Colon (tissue), 2 donors: ENCODE measurements around the gene FHIT.

Experiments
- FAIRE-seq: peaks from 2 replicates; lab custom pipeline; 2012; peaks lifted over from hg19 to GRCh38; lab: Jason Lieb, UNC
- donor health status: control.
- donor health status: control.

FHIT gene

GRCh38 chr3:60835796-60836195 lies 415.5 kb downstream of the FHIT start:
- no peak for FAIRE-seq

- no peak for FAIRE-seq
Observed at GRCh38 chr3:60829058-60829457, 422.2 kb downstream of the FHIT start.

GRCh38 chr3:60827666-60828065 lies 423.6 kb downstream of the FHIT start:
- FAIRE-seq: no peak

GRCh38 chr3:60826511-60826910 lies 424.7 kb downstream of the FHIT start:
- FAIRE-seq: no peak

- FAIRE-seq: no peak
Observed at GRCh38 chr3:60812502-60812901, 438.8 kb downstream of the FHIT start.

- FAIRE-seq: no peak
Observed at GRCh38 chr3:60810881-60811280, 440.4 kb downstream of the FHIT start.

GRCh38 chr3:60809857-60810610 lies 441.2 kb downstream of the FHIT start:
- FAIRE-seq: no peak

GRCh38 chr3:60803216-60804173 lies 447.8 kb downstream of the FHIT start:
- no peak for FAIRE-seq

- no peak for FAIRE-seq
Observed at GRCh38 chr3:60801307-60801706, 449.9 kb downstream of the FHIT start.

- FAIRE-seq: no peak
Observed at GRCh38 chr3:60798456-60798855, 452.8 kb downstream of the FHIT start.

GRCh38 chr3:60792249-60792852 lies 458.9 kb downstream of the FHIT start:
- FAIRE-seq: no peak

GRCh38 chr3:60788185-60788584 lies 463.1 kb downstream of the FHIT start:
- no peak for FAIRE-seq

GRCh38 chr3:60781935-60782334 lies 469.3 kb downstream of the FHIT start:
- FAIRE-seq: no peak

GRCh38 chr3:60779637-60780036 lies 471.6 kb downstream of the FHIT start:
- no peak for FAIRE-seq

GRCh38 chr3:60775985-60776384 lies 475.3 kb downstream of the FHIT start:
- no peak for FAIRE-seq

GRCh38 chr3:60774617-60775016 lies 476.6 kb downstream of the FHIT start:
- FAIRE-seq: no peak

- FAIRE-seq: no peak
Observed at GRCh38 chr3:60772584-60772983, 478.7 kb downstream of the FHIT start.

- no peak for FAIRE-seq
Observed at GRCh38 chr3:60771766-60772165, 479.5 kb downstream of the FHIT start.

- no peak for FAIRE-seq
Observed at GRCh38 chr3:60770532-60770931, 480.7 kb downstream of the FHIT start.

GRCh38 chr3:60767536-60767935 lies 483.7 kb downstream of the FHIT start:
- no peak for FAIRE-seq

- no peak for FAIRE-seq
Observed at GRCh38 chr3:60765776-60766175, 485.5 kb downstream of the FHIT start.

GRCh38 chr3:60764870-60765269 lies 486.4 kb downstream of the FHIT start:
- no peak for FAIRE-seq

- FAIRE-seq: no peak
Observed at GRCh38 chr3:60760145-60760544, 491.1 kb downstream of the FHIT start.
